ENCODE data around the gene PUSL1.
A peak's percentile ranks its signal among the peaks of the same experiment; 100 is the strongest.

The PUSL1 gene

DNA sequence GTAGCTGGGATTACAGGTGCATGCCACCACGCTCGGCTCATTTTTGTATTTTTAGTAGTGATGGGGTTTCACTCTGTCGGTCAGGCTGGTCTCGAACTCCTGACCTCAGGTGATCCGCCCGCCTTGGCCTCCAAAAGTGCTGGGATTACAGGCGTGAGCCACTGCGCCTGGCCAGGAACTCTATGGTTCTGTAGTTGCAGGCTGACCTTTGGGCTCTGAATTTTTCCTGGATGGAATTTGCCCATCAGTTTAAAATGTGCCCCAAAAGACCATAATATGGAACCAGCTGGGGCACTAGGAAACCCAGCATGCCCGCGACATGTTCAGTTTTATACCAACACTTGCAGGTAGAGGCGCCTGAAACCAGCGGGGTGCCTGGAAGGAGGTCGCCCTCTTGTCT is 29.8 kb upstream of the PUSL1 start:
- no peak for DNase-seq (ENCODE audit: low spot score)

DNA sequence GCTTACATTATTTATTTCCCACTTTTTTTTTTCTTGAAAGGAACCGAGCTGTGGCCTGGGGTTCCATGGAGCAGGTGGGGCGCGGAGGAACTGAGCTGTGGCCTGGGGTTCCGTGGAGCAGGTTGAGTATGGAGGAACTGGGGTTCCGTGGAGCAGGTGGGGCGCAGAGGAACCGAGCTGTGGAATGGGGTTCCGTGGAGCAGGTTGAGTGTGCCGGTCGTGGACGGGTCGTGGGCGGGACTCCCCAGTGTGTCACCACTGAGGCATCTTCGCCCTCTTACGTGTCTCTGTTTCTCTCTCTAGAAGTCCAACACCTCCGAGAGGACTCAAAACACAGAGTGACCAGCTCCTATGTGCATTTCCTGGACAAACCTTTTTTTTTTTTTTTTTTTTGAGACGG is 29.4 kb upstream of the PUSL1 start:
- DNase-seq (ENCODE audit: low spot score) = no peak

DNA sequence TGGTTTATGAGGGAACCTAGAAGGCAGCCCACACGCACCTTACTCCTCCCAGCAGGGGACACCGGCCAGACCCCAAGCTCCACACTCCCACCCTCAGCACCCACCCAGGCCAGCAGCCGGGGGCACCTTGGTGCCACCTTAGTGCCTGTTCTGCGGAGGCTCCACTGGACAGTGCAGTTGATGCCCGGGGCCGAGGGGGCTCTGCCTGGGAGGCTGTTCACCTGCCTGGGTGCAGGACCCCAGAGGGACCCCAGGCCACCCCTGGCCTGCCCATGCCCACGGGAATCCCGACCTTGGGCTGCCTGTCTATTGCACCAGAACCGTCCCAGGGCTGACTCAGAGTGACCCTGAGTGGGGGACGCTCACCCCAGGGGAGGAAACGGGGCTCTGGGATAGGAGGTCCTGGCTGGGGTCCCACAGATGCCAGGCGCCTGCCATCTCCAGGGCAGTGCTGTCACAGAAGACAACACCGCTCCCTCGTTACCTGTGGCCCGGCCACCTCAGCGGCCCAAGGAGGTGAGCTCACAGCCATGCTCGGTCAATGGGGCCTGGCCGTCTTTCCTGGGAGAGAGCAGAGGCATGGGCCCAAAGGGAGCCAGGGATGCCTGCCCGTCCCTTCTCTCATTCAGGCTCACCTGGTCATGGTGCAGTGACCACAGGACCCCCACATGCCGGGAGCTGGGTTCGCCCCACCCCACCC is 27.5 kb upstream of the PUSL1 start:
- no peak for DNase-seq (ENCODE audit: low spot score)

DNA sequence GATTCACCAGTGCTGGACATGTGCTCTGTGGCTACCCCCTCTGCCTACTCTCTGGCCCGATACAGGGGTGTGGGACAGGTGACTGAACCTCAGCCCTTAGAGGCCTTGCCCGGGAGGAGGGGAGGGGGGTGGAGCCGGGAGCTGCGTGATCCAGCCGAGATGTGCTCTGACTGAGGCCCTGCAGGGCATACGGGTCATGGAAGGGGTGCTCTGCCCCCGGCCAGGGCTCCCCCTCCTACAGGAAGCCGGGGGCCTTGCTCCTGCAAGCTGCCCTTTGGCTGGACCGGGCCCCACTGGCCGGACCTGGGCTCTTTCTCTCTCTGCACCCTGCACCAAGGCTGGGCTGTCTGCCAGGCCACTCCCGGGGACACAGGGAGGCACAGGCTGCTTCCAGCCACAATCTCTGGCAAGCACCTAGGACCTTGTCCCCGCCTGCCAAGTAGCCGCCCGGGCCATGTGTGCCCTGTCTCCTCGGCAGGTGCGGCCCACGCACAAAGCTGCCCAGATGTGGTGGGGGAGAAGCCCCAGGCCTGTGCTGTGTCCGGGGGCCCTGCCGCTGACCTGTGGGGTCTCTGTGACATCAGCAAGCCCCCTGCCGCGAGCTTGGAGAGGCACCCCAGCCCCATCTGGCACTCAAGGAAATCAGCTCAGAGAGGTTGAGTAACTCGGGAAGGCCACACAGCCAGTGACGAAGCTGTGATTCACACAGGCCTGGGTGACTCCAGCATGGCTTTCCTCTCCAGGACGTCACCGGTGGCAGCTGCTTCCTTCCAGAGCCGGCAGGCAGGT is 26.7 kb upstream of the PUSL1 start:
- DNase-seq (ENCODE audit: low spot score) = no peak

DNA sequence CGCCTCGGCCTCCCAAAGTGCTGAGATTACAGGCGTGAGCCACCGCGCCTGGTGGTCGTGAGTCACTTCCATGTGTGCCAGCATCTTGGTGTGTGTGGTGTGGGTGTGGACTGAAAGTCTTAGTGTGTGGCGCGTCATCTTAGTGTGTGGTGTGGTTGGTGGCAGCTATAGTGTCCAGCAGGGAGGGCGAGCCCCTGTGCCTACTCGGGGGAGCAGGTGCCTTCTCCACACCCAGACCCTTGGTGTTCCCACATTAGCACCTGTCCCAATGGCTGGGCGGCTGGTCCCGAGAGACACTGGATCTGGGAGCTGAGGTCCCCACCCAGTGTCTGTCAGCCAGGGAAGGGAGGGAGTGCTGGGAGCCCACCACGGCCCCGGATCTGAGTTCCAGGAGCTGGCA is 25.4 kb upstream of the PUSL1 start:
- no peak for DNase-seq (ENCODE audit: low spot score)

DNA sequence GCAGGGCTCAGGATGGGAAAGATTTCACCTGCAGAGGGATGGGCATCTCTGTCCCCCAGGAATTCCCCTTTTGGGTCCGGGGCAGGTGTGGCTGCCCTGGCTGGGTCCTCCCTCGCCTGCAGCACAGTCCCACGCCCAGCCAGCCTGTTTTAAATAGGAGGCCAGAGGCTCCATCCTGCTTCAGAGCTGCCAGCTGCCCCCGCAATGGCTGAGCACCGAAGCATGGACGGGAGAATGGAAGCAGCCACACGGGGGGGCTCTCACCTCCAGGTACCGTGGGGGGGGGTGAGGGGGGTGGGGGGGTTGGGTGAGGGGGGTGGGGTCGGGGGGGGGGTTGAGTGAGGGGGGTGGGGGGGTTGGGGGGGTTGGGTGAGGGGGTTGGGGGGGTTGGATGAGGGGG is 24.6 kb upstream of the PUSL1 start:
- no peak for DNase-seq (ENCODE audit: low spot score)

DNA sequence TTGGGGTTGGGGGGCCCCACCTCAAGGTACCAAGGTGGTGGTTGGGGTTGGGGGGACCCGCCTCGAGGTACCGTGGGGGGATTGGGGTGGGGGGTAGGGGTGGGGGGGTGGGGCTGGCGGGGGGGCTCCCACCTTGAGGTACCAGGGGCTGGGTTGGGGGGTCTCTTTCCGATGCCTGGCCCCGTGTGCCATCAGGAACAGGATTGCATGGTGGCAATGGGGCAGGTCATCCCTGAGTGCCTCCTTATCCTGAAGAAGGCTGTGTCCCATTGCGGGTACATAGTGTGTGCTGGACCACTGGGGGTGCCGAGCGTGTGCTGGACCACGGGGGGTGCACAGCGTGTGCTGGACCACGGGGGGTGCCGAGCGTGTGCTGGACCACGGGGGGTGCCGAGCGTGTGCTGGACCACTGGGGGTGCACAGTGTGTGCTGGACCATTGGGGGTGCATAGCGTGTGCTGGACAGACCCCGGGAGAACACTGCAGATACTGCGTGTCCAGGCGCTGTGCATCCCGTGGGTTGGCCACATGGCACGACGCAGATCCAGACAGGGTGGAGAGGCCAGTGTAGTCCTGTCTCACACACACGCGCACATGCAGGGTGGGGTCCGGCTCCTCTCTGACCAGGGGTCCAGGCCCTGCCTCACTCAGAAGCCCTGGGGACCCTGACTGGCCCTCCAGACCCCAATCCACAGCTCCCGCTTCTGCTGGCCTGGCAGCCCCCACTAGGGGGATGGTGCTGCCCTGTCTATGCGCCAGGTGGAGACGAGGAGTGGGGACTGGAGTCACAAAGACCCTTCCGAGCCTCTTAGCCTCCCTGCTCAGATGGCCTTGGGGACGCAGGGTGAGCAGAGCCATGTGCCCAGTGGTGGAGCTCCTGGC is 23.9 kb upstream of the PUSL1 start:
- no peak for DNase-seq (ENCODE audit: low spot score)

DNA sequence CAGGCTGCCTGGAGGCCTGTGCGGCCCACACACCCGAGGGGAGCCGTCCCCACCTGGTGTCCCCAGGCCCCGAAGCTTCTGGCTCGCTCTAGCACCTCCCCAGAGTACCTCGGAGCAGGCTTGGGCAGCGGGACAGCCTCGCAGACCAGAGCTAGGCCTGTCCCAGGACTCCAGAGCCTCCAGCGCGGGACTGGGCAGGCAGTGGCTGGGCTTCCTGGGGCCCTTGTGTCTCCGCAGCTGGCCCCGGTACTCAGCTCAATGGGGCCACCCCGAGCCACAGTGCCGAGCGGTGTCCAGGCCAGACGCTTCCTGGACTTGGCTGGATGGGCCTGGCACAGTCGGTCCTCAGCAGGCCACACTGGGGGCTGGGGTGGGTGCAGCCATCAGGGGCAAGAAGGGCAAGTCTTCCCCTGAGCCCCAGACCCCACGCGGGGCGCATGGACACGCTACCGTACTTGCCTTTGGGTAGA is 23.3 kb upstream of the PUSL1 start:
- no peak for DNase-seq (ENCODE audit: low spot score)

DNA sequence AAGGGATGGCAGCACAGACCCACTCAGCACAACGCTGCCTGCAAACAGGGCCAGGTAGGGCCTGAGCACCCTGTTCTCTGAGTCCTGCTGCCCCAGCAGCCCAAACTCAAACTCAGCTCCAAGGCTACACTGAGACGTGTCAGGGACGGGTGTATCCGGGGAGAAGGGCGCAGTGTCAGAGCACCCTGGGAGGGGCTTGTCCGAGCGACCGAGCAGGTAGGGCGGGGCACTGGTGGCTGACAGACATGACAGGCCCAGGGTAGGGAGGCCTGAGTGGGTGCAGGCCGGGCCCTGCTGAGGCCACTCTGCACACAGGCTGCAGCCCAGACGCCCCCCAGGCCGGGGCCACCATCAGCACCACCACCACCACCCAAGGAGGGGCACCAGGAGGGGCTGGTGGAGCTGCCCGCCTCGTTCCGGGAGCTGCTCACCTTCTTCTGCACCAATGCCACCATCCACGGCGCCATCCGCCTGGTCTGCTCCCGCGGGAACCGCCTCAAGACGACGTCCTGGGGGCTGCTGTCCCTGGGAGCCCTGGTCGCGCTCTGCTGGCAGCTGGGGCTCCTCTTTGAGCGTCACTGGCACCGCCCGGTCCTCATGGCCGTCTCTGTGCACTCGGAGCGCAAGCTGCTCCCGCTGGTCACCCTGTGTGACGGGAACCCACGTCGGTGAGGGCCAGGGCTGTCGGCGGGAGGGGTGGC is 22.6 kb upstream of the PUSL1 start:
- no peak for DNase-seq (ENCODE audit: low spot score)

DNA sequence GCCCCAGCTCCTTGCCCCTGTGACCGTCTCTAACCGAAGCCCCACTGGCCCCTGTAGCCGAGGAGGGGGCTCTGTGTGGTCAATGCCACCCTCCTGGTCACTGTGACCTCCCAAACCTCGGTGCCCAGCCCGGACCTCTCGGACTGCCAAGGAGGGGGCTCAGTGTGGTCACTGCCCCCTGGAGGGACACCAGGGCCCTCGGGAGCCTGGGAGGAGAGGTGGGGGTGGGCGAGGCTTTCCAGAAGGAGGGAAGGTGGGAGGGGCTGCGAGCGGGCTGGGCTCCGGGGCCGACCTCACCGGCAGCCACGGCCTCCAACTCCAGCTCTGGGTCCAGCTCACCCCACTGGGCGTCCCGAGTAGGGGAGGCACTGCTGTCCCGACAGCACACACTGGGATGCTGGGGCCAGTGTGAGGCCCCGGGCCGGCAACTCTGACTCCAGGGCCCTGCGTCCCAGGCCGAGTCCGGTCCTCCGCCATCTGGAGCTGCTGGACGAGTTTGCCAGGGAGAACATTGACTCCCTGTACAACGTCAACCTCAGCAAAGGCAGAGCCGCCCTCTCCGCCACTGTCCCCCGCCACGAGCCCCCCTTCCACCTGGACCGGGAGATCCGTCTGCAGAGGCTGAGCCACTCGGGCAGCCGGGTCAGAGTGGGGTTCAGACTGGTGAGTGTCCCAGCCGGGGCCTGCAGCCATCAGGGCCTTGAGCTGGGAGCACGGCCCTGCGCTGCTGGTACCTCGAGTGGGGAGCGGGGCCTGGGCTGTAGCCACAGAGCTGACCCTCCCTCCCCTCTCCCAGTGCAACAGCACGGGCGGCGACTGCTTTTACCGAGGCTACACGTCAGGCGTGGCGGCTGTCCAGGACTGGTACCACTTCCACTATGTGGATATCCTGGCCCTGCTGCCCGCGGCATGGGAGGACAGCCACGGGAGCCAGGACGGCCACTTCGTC is 21.8 kb upstream of the PUSL1 start:
- no peak for DNase-seq (ENCODE audit: low spot score)

DNA sequence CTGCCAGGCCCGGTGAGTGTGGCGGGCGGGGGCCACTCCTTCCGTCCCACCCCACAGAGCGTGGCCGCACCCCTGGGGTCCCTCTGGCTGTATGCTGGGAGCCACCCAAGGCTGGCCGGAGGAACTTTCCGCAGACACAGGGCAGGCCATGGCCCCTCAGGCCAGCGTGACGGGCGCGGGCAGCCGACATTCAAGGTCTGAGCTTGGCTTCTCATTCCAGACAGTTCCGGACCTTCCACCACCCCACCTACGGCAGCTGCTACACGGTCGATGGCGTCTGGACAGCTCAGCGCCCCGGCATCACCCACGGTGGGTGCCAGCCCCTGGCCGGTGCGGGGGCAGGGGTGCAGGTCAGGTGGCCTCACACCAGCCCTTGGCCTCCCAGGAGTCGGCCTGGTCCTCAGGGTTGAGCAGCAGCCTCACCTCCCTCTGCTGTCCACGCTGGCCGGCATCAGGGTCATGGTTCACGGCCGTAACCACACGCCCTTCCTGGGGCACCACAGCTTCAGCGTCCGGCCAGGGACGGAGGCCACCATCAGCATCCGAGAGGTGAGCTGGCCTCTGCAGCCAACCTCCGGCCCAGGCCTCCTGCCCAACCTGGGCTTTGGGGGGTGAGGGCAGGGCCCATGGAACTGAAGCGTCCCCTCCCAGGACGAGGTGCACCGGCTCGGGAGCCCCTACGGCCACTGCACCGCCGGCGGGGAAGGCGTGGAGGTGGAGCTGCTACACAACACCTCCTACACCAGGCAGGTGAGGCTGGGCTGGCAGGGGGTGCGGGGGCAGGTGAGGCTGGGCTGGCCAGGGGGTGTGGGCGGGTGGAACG is 20.9 kb upstream of the PUSL1 start:
- DNase-seq (ENCODE audit: low spot score) = no peak

DNA sequence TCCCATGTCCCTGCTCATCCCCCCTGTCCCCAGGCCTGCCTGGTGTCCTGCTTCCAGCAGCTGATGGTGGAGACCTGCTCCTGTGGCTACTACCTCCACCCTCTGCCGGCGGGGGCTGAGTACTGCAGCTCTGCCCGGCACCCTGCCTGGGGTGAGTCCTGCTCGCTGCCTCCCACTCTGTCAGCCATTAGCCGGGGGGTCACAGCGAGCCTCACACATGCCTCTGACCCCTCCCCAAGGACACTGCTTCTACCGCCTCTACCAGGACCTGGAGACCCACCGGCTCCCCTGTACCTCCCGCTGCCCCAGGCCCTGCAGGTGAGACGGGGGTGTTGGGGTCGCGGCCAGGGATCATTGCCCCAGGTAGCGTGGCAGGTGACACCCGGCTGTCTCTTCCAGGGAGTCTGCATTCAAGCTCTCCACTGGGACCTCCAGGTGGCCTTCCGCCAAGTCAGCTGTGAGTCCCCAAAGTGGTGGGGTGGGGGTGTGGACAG is 18.1 kb upstream of the PUSL1 start:
- DNase-seq (ENCODE audit: low spot score) = peak; percentile 77

DNA sequence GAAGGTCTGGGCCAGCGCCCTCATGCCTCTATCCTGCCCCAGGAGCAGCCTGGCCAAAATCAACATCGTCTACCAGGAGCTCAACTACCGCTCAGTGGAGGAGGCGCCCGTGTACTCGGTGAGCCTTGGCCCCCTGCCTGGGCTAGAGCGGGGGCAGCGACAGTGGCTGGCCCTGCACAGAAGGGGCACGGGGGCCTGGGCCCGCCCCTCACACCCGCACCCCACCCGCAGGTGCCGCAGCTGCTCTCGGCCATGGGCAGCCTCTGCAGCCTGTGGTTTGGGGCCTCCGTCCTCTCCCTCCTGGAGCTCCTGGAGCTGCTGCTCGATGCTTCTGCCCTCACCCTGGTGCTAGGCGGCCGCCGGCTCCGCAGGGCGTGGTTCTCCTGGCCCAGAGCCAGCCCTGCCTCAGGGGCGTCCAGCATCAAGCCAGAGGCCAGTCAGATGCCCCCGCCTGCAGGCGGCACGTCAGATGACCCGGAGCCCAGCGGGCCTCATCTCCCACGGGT is 17.3 kb upstream of the PUSL1 start:
- no peak for DNase-seq (ENCODE audit: low spot score)

DNA sequence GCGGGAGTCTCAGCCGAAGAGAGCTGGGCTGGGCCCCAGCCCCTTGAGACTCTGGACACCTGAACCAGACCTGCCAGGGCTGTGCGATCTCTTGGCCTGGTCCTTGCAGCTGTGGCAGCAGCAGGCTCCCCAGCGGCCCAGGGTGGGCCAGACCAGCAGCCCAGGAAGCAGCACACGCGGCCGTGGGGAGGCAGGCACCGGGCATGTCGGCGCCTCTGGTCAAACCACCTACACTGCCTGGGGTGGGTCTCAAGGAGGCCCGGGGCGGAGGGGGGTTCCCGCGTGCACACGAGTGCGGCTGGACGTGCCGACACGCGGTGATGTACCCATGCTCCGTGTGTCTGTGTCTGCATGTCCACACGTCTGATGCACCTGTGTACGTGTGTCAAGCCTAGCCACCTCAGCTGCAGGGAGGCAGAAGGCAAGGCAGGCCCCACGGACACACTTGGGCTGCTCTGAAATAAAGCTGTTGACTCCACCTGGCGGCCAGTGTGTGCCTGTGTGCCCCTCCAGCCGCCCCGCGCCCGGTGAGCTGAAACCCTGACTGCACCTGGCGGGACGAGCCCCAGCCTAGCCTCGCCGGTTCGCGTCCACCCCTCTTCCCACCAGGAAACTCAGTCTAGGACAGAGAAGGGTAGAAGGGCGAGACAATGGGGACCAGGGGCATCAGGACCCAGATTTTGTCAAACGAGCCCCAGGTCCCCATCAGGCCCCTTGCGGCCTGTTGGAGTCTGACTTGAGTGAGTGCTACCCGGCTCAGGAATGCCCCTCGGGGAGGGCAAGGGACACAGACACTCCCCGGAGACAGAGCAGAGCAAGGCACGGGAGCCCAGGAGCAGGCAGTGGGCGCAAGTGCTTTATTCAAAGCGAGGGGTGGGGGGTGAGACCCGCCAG is 16.6 kb upstream of the PUSL1 start:
- DNase-seq (ENCODE audit: low spot score) = peak; percentile 71

DNA sequence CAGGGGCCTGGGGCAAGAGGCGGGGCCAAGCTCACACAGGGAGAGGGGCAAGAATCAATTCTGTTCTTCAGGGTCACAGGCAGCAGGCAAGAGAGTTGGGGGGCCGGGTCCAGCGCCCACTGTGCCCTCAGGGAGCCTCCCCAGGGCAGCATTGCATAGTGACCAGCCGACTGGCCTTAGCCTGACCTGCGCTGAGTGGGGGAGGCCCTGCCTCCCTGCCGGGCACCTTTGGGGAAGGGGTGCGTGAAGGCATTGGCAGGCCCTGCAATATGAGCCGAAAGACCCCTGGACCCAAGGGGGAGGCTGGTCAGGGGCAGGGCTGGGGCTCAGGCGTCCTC is 16.0 kb upstream of the PUSL1 start:
- no peak for DNase-seq (ENCODE audit: low spot score)

DNA sequence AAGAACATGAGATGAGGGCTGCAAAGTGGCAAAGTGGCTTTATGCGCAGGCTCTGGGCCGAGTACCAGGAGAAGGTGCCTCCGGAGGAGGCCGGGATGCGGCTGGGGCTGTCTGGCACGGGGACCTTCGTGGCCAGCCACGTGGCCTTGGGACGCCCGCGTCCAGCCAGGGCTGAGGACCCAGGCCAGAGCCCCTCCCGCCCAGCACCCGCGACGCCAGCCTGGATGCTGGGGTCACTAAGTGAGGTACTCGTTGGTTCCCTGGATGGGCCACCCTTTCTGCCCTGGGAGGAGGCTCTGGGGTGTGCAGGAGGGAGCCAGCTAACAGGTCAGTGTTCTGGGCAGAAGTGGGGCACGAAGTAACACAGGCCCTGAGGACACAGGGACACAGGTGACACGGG is 15.5 kb upstream of the PUSL1 start:
- no peak for DNase-seq (ENCODE audit: low spot score)

DNA sequence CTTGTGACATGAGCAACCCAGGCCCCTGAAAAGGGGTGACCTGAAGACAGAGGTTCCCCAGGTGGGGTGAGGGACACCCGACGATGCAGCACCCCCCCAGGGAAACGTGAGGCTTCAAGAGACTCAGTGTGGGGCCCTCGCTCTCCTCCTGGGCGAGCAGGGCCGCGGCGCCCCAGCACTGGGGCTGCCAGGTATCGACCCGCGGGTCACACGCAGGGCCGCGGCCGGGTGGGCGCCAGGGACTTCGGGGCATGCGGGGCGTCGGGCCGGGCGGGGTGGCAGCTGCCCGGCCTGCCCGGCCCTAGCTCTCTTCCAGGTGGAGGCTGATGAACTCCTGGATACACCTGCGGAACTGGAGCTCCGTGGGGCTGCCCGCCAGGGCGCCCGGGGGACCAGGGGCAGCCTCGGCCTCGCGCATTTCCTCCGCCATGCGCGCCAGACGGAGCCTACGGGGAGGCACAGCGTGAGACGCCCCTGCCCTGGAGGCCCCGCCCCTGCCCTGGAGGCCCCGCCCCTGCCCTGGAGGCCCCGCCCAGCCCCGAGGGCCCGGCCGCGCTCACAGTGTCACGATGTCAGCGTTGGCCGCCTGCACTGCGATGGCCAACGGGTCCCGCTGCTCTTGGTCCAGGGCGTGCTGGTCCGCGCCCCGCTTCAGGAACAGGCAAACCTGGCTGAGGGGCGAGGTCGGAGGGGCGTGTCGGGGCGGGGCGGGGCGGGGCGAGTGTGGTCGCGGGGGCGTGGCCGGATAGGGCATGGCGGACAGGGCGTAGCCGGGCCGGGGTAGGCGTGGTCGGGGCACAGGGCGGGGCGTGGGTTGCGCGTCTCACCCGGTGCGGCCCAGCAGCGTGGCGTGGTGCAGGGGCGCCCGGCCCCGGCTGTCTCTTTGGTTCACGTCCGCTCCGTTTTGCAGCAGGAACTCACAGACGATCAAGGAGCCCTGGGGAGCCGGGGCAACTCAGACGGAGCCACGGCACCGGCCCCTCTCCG is 14.8 kb upstream of the PUSL1 start:
- no peak for DNase-seq (ENCODE audit: low spot score)

All from SK-N-DZ (cell line).